ENCODE data around the gene METTL27.
"Not testable (repeated sequence)": the region's sequence is repeated elsewhere in the genome, so short reads cannot be mapped to it uniquely, and the experiment has no call there.

Gene METTL27

GRCh38 chr7:73839290-73839689 lies 3.0 kb downstream of the METTL27 start:
- no peak overlapping the region for H3K4me3 ChIP-seq (ENCODE audit: insufficient read depth in 1 of 2, low read depth in 1 of 2, low read length in 2 of 2)
- no peak overlapping the region for H4K91ac ChIP-seq (ENCODE audit: low read length)
- no peak overlapping the region for H3K14ac ChIP-seq (ENCODE audit: low read length in 2 of 2)
- no peak overlapping the region for H3K27ac ChIP-seq (ENCODE audit: low read length, poor library complexity, severe bottlenecking)
- no peaks in the 10 kb centered on the region for H3K9me3 ChIP-seq (ENCODE audit: control insufficient read depth, low read length)
- no peak overlapping the region for H2BK15ac ChIP-seq (ENCODE audit: low read depth, poor library complexity, severe bottlenecking)
- H2BK12ac ChIP-seq (ENCODE audit: low read length in 2 of 2): no peak overlapping the region
- WGBS: 91% methylated on average over 5 of the region's 7 CpGs
- no peaks in the 10 kb centered on the region for H3K27me3 ChIP-seq (ENCODE audit: control insufficient read depth in 1 of 2, insufficient read depth in 1 of 2, low read length in 2 of 2)
- H3K4ac ChIP-seq (ENCODE audit: low read depth in 1 of 2, low read length in 2 of 2): no peak overlapping the region
- no peak overlapping the region for H2AK5ac ChIP-seq (ENCODE audit: low read length, severe bottlenecking)
- peaks cover 8% of the 10 kb centered on the region for H3K79me1 ChIP-seq (replicated peaks; ENCODE audit: low read length, poor library complexity, severe bottlenecking)
- H2AFZ ChIP-seq (ENCODE audit: low read depth, low read length): no peak overlapping the region
- H4K8ac ChIP-seq (ENCODE audit: low read length): no peak overlapping the region
- H3K23ac ChIP-seq (ENCODE audit: low read length in 2 of 2): no peak overlapping the region
- no peak overlapping the region for H3K9ac ChIP-seq (ENCODE audit: low read length)
- H3K4me2 ChIP-seq (ENCODE audit: low read length, poor library complexity, severe bottlenecking): no peak overlapping the region
- peaks cover 16% of the 10 kb centered on the region for H3K4me1 ChIP-seq (ENCODE audit: control insufficient read depth, insufficient read depth, low read depth, low read length)
- H3K36me3 ChIP-seq (ENCODE audit: control insufficient read depth in 1 of 2, insufficient read depth in 2 of 2, low read depth in 1 of 2, low read length in 2 of 2): peaks cover 0 to 11% of the 10 kb centered on the region in 2 experiments
- no peak overlapping the region for H2BK5ac ChIP-seq (ENCODE audit: low read depth, low read length, poor library complexity, severe bottlenecking)
- DNase-seq: no peak
- H2BK120ac ChIP-seq (ENCODE audit: low read depth, low read length): no peak overlapping the region
- no peak overlapping the region for H3K18ac ChIP-seq (ENCODE audit: low read depth in 1 of 2, low read length in 2 of 2)

- Histone ChIP-seq H2BK12ac (ENCODE audit: low read length in 2 of 2) (no peak overlapping the region), H3K9ac (ENCODE audit: low read length) (no peak overlapping the region), H3K18ac (ENCODE audit: low read depth in 1 of 2, low read length in 2 of 2) (no peak overlapping the region), H3K27ac (ENCODE audit: low read length, poor library complexity, severe bottlenecking) (no peak overlapping the region), H3K36me3 (ENCODE audit: control insufficient read depth in 1 of 2, insufficient read depth in 2 of 2, low read depth in 1 of 2, low read length in 2 of 2) (peaks cover 0 to 11% of the 10 kb centered on the region in 2 experiments), H4K91ac (ENCODE audit: low read length) (no peak overlapping the region), H2BK15ac (ENCODE audit: low read depth, poor library complexity, severe bottlenecking) (no peak overlapping the region), H3K9me3 (ENCODE audit: control insufficient read depth, low read length) (no peaks in the 10 kb centered on the region), H3K27me3 (ENCODE audit: control insufficient read depth in 1 of 2, insufficient read depth in 1 of 2, low read length in 2 of 2) (no peaks in the 10 kb centered on the region), H3K4ac (ENCODE audit: low read depth in 1 of 2, low read length in 2 of 2) (no peak overlapping the region), H3K14ac (ENCODE audit: low read length in 2 of 2) (no peak overlapping the region), H3K23ac (ENCODE audit: low read length in 2 of 2) (no peak overlapping the region), H3K79me1 (replicated peaks; ENCODE audit: low read length, poor library complexity, severe bottlenecking) (peaks cover 8% of the 10 kb centered on the region), H4K8ac (ENCODE audit: low read length) (no peak overlapping the region), H2AK5ac (ENCODE audit: low read length, severe bottlenecking) (no peak overlapping the region), H2BK5ac (ENCODE audit: low read depth, low read length, poor library complexity, severe bottlenecking) (no peak overlapping the region), H2BK120ac (ENCODE audit: low read depth, low read length) (no peak overlapping the region), H3K4me3 (ENCODE audit: insufficient read depth in 1 of 2, low read depth in 1 of 2, low read length in 2 of 2) (no peak overlapping the region), H2AFZ (ENCODE audit: low read depth, low read length) (no peak overlapping the region), H3K4me1 (ENCODE audit: control insufficient read depth, insufficient read depth, low read depth, low read length) (peaks cover 15% of the 10 kb centered on the region), H3K4me2 (ENCODE audit: low read length, poor library complexity, severe bottlenecking) (no peak overlapping the region)
- no peak for DNase-seq
- 90% methylated on average over 6 of the region's 6 CpGs for WGBS
These were observed 3.7 kb downstream of the METTL27 start for GRCh38 chr7:73838642-73839041.

- not testable (repeated sequence) for DNase-seq; H4K8ac ChIP-seq (ENCODE audit: low read length); H3K4ac ChIP-seq (ENCODE audit: low read depth in 1 of 2, low read length in 2 of 2); H3K9me3 ChIP-seq (ENCODE audit: control insufficient read depth, low read length); H3K14ac ChIP-seq (ENCODE audit: low read length in 2 of 2); H2BK120ac ChIP-seq (ENCODE audit: low read depth, low read length); H2BK12ac ChIP-seq (ENCODE audit: low read length in 2 of 2); H4K91ac ChIP-seq (ENCODE audit: low read length); H3K27me3 ChIP-seq (ENCODE audit: control insufficient read depth in 1 of 2, insufficient read depth in 1 of 2, low read length in 2 of 2); H2BK5ac ChIP-seq (ENCODE audit: low read depth, low read length, poor library complexity, severe bottlenecking); H3K23ac ChIP-seq (ENCODE audit: low read length in 2 of 2); H3K27ac ChIP-seq (ENCODE audit: low read length, poor library complexity, severe bottlenecking); H3K4me3 ChIP-seq (ENCODE audit: insufficient read depth in 1 of 2, low read depth in 1 of 2, low read length in 2 of 2); H2AK5ac ChIP-seq (ENCODE audit: low read length, severe bottlenecking); H2AFZ ChIP-seq (ENCODE audit: low read depth, low read length); H3K79me1 ChIP-seq (replicated peaks; ENCODE audit: low read length, poor library complexity, severe bottlenecking); H3K9ac ChIP-seq (ENCODE audit: low read length); H2BK15ac ChIP-seq (ENCODE audit: low read depth, poor library complexity, severe bottlenecking); H3K4me2 ChIP-seq (ENCODE audit: low read length, poor library complexity, severe bottlenecking); H3K18ac ChIP-seq (ENCODE audit: low read depth in 1 of 2, low read length in 2 of 2)
- Histone ChIP-seq H3K36me3 (ENCODE audit: control insufficient read depth in 1 of 2, insufficient read depth in 2 of 2, low read depth in 1 of 2, low read length in 2 of 2) (peaks cover 0 to 11% of the 10 kb centered on the region in 2 experiments), H3K4me1 (ENCODE audit: control insufficient read depth, insufficient read depth, low read depth, low read length) (peaks cover 21% of the 10 kb centered on the region)
These were observed 5.1 kb downstream of the METTL27 start for GRCh38 chr7:73837167-73837566.

GRCh38 chr7:73834626-73835191 lies 7.6 kb downstream of the METTL27 start:
- H4K8ac ChIP-seq (ENCODE audit: low read length): no peak overlapping the region
- no peak overlapping the region for H3K27ac ChIP-seq (ENCODE audit: low read length, poor library complexity, severe bottlenecking)
- H2BK5ac ChIP-seq (ENCODE audit: low read depth, low read length, poor library complexity, severe bottlenecking): no peak overlapping the region
- no peak overlapping the region for H4K91ac ChIP-seq (ENCODE audit: low read length)
- H3K18ac ChIP-seq (ENCODE audit: low read depth in 1 of 2, low read length in 2 of 2): no peak overlapping the region
- no peak overlapping the region for H2AK5ac ChIP-seq (ENCODE audit: low read length, severe bottlenecking)
- H3K79me1 ChIP-seq (replicated peaks; ENCODE audit: low read length, poor library complexity, severe bottlenecking): no peaks in the 10 kb centered on the region
- H3K4me1 ChIP-seq (ENCODE audit: control insufficient read depth, insufficient read depth, low read depth, low read length): peaks cover 25% of the 10 kb centered on the region
- H2BK15ac ChIP-seq (ENCODE audit: low read depth, poor library complexity, severe bottlenecking): no peak overlapping the region
- H3K36me3 ChIP-seq (ENCODE audit: control insufficient read depth in 1 of 2, insufficient read depth in 2 of 2, low read depth in 1 of 2, low read length in 2 of 2): peaks cover 0 to 1% of the 10 kb centered on the region in 2 experiments
- 90% methylated on average over 9 of the region's 11 CpGs for WGBS
- H3K14ac ChIP-seq (ENCODE audit: low read length in 2 of 2): no peak overlapping the region
- H3K9ac ChIP-seq (ENCODE audit: low read length): no peak overlapping the region
- no peaks in the 10 kb centered on the region for H3K27me3 ChIP-seq (ENCODE audit: control insufficient read depth in 1 of 2, insufficient read depth in 1 of 2, low read length in 2 of 2)
- H3K4me3 ChIP-seq (ENCODE audit: insufficient read depth in 1 of 2, low read depth in 1 of 2, low read length in 2 of 2): no peak overlapping the region
- no peak overlapping the region for H2BK120ac ChIP-seq (ENCODE audit: low read depth, low read length)
- H3K23ac ChIP-seq (ENCODE audit: low read length in 2 of 2): no peak overlapping the region
- no peak overlapping the region for H2AFZ ChIP-seq (ENCODE audit: low read depth, low read length)
- DNase-seq: no peak
- no peak overlapping the region for H3K4me2 ChIP-seq (ENCODE audit: low read length, poor library complexity, severe bottlenecking)
- H3K9me3 ChIP-seq (ENCODE audit: control insufficient read depth, low read length): no peaks in the 10 kb centered on the region
- H2BK12ac ChIP-seq (ENCODE audit: low read length in 2 of 2): no peak overlapping the region
- no peak overlapping the region for H3K4ac ChIP-seq (ENCODE audit: low read depth in 1 of 2, low read length in 2 of 2)
